Activated CD4-positive, alpha-beta T cell treated with anti-CD3 and anti-CD28 coated beads, Interleukin-10, Interleukin-2, amounts not matched to agents 100 ng/mL and 50 ng/mL, durations not matched to agents 16 hours and 8 hours (primary cell): ENCODE data around the gene MICOS13.
A peak's percentile ranks its signal among the peaks of the same experiment; 100 is the strongest.
"Not testable (repeated sequence)": the region's sequence is repeated elsewhere in the genome, so short reads cannot be mapped to it uniquely, and the experiment has no call there.

Experiments
- DNase-seq: peaks from one replicate; pipeline ENCODE4 v3.0.0-alpha.2; 2020

The MICOS13 gene

GRCh38 chr19:5680437-5681368 lies at the start of gene MICOS13, which contains the start of gene HSD11B1L:
Gene MICOS13 (minus strand): TSS chr19:5680516. CDS start chr19:5680486, 30 bp downstream.
Gene HSD11B1L (plus strand): TSS chr19:5681027. CDS start chr19:5684833, 3,806 bp downstream.
- peak; percentile 99 for DNase-seq

GRCh38 chr19:5727453-5728050 lies 47.2 kb upstream of the MICOS13 start:
- DNase-seq = no peak

- DNase-seq = peak; percentile 99
Observed at GRCh38 chr19:5719961-5720790, 39.9 kb upstream of the MICOS13 start, which contains the start of the genes CATSPERD and LONP1. Gene CATSPERD (plus strand): TSS chr19:5720637. CDS start chr19:5720738, 101 bp downstream. Gene LONP1 (minus strand): TSS chr19:5720146. CDS start chr19:5720132, 14 bp downstream.

- DNase-seq = no peak
Observed at GRCh38 chr19:5719274-5719960, 39.1 kb upstream of the MICOS13 start.

GRCh38 chr19:5718579-5719273 lies 38.4 kb upstream of the MICOS13 start:
- peak; percentile 90 for DNase-seq

- no peak for DNase-seq
Observed at GRCh38 chr19:5718037-5718578, 37.8 kb upstream of the MICOS13 start.

GRCh38 chr19:5717215-5717935 lies 37.1 kb upstream of the MICOS13 start:
- DNase-seq = no peak

- DNase-seq = no peak
Observed at GRCh38 chr19:5714816-5715215, 34.5 kb upstream of the MICOS13 start.

GRCh38 chr19:5713228-5713627 lies 32.9 kb upstream of the MICOS13 start:
- DNase-seq = no peak

- no peak for DNase-seq
Observed at GRCh38 chr19:5711713-5712161, 31.4 kb upstream of the MICOS13 start.

- no peak for DNase-seq
Observed at GRCh38 chr19:5711025-5711424, 30.7 kb upstream of the MICOS13 start.

- no peak for DNase-seq
Observed at GRCh38 chr19:5707576-5708575, 27.6 kb upstream of the MICOS13 start.

- no peak for DNase-seq
Observed at GRCh38 chr19:5706876-5707573, 26.7 kb upstream of the MICOS13 start.

- DNase-seq = no peak
Observed at GRCh38 chr19:5705552-5705951, 25.2 kb upstream of the MICOS13 start.

GRCh38 chr19:5703819-5704818 lies 23.8 kb upstream of the MICOS13 start:
- no peak for DNase-seq

GRCh38 chr19:5702053-5702410 lies 21.7 kb upstream of the MICOS13 start:
- not testable (repeated sequence) for DNase-seq

- DNase-seq = no peak
Observed at GRCh38 chr19:5700455-5701092, 20.3 kb upstream of the MICOS13 start.
